22Rv1 (cell line): ENCODE data around the gene SLC35B2.

Source experiments
- H3K27ac ChIP-seq: fragments of 450-650 bp; 2 replicates; pipeline ENCODE4 v1.5.1; 2017
- CTCF ChIP-seq: fragments of 450-650 bp; IDR thresholded peaks from 2 replicates; pipeline ENCODE4 v1.5.1; 2017; ENCODE audit warnings: mild to moderate bottlenecking
- ZFX ChIP-seq: fragments of 450-650 bp; IDR thresholded peaks from 2 replicates; pipeline ENCODE4 v1.6.1; 2017; ENCODE audit warnings: antibody characterized with exemption, borderline replicate concordance

Gene SLC35B2

DNA sequence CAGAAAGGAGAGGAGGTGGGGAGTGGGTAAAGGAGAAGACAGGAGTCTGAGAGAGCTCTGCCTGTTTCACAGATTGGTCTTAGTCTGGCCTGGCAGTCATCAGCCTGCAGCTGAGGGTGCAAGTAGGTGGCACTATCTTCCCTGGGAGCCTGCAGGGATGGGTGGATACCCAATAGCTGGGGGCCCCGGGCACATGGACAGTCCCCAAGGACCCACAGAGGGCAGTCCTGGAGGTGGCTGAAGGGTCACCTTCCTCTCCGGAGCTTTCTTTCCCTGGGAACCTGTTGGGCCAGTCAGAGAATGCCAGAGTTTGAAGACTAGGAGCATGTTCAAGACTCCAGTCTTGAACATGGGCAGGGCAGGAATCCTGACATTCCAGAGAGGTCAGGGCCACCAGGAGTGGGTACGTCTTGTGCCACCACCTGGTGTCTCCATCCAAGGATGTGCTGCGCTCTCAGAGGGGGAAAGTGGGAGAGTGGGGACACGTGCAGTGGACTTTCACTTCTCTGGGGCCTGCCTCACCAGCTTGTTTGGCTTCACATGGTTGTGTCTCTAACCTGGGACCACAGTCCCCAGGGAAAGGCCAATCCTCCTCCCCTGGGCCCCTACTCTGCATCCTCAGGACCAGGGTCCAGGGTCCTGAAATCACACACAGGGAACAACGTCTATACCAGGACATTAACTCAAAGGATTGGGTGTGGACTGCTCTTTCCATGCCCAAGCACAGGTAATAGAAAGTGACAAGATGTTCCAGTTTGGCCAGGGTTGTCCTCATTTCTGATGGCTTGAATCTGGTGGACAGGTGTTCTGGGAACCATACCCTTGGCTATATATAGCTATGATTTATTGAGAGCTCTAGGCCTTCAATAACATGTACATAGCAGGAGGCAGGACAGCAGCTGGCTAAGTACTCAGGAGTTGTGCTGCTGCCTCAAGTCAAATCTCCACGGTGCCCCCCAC, 37.8 kb upstream of the SLC35B2 start:
- TF ChIP-seq ZFX (no peak), CTCF (no peak)
- no peak overlapping the region for H3K27ac ChIP-seq

- TF ChIP-seq CTCF (no peak), ZFX (no peak)
- H3K27ac ChIP-seq, result no peak overlapping the region
These were observed 35.5 kb upstream of the SLC35B2 start for GRCh38 chr6:44292661-44293365.

GRCh38 chr6:44291841-44292240, 34.5 kb upstream of the SLC35B2 start:
- no peak overlapping the region for H3K27ac ChIP-seq
- TF ChIP-seq CTCF (no peak), ZFX (no peak)

GRCh38 chr6:44289726-44290260, 32.5 kb upstream of the SLC35B2 start:
- TF ChIP-seq ZFX (no peak), CTCF (no peak)

DNA sequence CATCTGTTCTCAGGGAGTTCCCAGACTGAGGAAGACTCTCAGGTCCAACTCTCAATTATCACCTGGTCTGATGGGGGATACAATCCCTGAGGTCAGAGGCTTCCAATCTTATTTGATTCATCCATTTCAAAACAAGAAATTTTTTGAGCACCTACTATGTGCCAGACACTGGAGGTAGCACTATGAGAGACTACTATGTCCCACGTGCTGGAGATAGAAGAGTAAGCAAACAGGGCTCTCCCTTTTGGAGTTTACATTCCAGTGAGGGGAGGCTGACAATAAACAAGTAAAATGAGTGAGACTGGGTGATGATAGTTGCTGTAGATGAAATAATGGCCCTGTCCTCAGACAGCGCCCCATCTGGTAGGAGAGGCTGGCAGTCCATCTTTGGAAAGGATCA, 29.4 kb upstream of the SLC35B2 start:
- no peak overlapping the region for H3K27ac ChIP-seq
- TF ChIP-seq CTCF, result 0 out of 2 replicates have a peak, but pooled peaks have one; percentile 5
- no peak for TF ChIP-seq ZFX

More at GRCh38 chr6:44289726-44290260, 32.5 kb upstream of the SLC35B2 start:
- no peak overlapping the region for H3K27ac ChIP-seq

DNA sequence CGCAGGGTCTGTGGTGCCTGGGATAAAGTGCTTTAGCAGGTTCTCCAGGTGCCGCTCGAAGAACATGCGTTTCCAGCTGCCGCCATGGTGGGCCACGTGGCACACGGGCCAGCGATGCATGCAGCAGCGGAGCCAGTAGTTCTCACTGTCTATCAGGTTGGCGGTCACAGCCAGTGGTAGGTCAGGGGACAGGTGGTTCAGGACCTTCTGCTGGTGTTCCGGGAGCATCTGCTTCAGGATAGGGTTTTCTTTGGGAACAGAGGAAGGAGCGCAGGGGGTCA, 28.9 kb upstream of the SLC35B2 start:
- no peak for TF ChIP-seq CTCF
- no peak for TF ChIP-seq ZFX

More for the DNA sequence above, 28.9 kb upstream of the SLC35B2 start:
- no peak overlapping the region for H3K27ac ChIP-seq
